ENCODE results near the gene CELSR2. TPM values are rescaled to one million over a fixed set of nuclear protein-coding genes. Genes with fewer than 3 reads are reported as not detected.

Gene CELSR2
- total and polyA plus RNA-seq, 2 of the 8 experiments (the other 6 are each of a cell fraction or from before 2014, with no cell fraction given): 12.0 to 27.7 TPM

GRCh38 chr1:109263597-109264378 is 14.4 kb downstream of the CELSR2 start (continued):
- no peak for TF ChIP-seq CBX8 (IDR thresholded peaks at IDR 0.05; ENCODE audit: borderline replicate concordance, low read depth, low read length)
- TF ChIP-seq TBP (IDR thresholded peaks at IDR 0.05; ENCODE audit: low read depth, low read length): 0 out of 2 replicates have a peak, but pooled peaks have one; percentile 26
- TF ChIP-seq RAD21 (IDR thresholded peaks at IDR 0.05 in 1 of 2, conservative IDR thresholded peaks at IDR 0.05 in 1 of 2; ENCODE audit: low read depth in 2 of 2, low read length in 2 of 2): peak; percentile 90 to 93
- TF ChIP-seq JUN (IDR thresholded peaks at IDR 0.05; ENCODE audit: low read depth, low read length): no peak
- peak; percentile 56; the same call in 1 of the 2 replicates for TF ChIP-seq KDM1A (IDR thresholded peaks at IDR 0.05; ENCODE audit: borderline replicate concordance, low read length)
- TF ChIP-seq EZH2 (IDR thresholded peaks at IDR 0.05; ENCODE audit: low read depth, low read length, severe bottlenecking): no peak
- TF ChIP-seq, protein P1, sequence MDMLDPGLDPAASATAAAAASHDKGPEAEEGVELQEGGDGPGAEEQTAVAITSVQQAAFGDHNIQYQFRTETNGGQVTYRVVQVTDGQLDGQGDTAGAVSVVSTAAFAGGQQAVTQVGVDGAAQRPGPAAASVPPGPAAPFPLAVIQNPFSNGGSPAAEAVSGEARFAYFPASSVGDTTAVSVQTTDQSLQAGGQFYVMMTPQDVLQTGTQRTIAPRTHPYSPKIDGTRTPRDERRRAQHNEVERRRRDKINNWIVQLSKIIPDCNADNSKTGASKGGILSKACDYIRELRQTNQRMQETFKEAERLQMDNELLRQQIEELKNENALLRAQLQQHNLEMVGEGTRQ (IDR thresholded peaks at IDR 0.05; ENCODE audit: low read length): no peak
- peak; percentile 82 for TF ChIP-seq CREB1 (IDR thresholded peaks at IDR 0.05)
- TF ChIP-seq CTBP2 (IDR thresholded peaks at IDR 0.05; ENCODE audit: borderline replicate concordance, insufficient read depth, insufficient read length, low read length): peak; percentile 95
- peak; percentile 76 for TF ChIP-seq JUND (IDR thresholded peaks at IDR 0.05; ENCODE audit: low read length)

All from H1 (cell line).